GM18519 (cell line): ENCODE measurements around the gene NHS.

Experiments
- ATAC-seq: cut with Tn5 transposase; IDR thresholded peaks from one replicate; pipeline ENCODE4 v1.9.1; 2021; ENCODE audit warnings: mild to moderate bottlenecking, moderate library complexity; ENCODE audit not compliant: unreplicated experiment, low FRiP score

NHS gene

DNA sequence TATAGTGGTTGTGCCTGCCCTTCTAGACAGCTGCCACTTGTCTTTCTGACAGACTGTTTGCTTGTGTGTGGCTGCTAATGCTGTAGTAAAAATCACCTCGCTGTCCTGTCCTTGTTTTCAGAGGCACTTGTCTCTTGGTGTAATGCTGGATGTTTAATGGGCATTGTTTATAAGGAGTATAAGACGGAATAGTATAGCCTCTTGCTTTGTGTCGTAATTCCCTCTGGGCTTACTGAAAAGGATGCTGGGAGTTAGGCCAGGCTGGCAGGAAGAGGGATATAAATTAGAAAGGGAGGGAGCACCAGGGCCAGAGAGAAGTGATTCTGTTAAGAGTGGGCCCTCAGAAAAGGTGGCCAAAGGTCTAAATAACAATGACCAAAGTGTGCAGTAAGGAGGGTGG, 29.0 kb downstream of the NHS start:
- no peak for ATAC-seq

DNA sequence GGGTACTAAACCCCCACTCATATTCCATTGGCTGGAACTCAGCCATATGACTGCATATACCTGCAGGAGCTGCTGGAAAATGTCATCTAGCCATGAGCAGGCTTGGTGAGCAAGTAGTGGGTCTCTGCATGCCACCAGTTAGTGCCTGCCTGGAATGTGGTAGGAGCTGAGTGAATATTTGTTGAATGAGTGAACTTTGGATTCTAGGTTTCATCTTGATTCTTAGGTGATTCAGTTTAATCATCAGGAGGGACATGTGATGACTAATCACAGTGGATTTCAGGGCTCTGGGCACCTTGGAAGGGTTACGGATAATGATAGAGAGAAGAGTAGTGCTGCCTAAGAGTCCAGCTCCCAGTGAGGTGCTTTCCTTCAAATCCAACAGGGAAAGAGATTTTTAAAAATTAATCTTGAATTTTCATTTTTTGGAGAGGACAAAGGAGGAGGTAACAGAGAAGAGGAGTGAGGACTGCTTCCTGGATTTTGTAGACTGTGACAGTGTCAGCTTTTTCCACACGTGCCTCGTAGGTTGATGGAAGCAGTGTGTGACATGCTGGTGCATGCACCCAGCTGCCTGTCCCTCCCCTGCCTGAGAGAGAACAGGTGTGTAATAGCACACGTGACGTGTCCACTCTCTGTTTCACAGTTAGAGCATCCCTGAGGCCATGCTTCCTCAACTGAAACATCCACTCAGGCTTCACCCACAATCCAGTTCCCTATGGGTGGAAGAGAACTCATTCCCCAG, 30.4 kb downstream of the NHS start:
- no peak for ATAC-seq

DNA sequence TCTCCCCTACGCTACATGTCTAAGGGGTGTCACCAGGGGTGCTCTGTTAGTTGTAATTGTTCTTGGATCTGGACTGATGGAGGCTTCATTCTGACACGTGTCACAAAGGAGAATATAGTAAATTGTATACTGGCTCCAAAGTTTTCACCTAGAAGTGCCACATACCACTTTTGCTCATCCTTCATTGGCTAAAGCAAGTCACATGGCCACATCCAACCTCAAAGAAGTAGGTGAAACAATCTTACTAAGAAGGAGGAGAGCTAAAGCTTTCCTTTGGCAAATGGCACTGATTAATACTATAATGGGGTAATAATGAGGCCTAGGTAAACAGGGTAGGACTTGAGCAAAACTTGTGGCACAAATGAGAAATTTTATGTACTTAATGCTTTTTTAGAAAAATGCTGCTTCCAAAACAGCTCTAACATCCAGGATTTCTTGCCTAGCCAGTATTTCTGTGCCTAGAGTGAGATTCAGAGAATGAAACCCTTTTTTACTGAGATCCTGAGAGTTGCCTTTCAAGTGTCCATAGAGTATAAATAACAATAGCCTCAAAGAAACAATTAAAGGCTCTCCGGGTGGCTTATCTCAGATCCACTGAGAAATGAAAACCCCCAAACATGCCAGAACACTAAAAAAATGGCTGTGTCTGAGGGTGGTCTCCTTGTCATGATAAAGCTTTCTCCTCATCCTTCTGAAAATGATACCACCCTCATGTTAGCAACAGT, 34.7 kb downstream of the NHS start:
- ATAC-seq, result no peak

DNA sequence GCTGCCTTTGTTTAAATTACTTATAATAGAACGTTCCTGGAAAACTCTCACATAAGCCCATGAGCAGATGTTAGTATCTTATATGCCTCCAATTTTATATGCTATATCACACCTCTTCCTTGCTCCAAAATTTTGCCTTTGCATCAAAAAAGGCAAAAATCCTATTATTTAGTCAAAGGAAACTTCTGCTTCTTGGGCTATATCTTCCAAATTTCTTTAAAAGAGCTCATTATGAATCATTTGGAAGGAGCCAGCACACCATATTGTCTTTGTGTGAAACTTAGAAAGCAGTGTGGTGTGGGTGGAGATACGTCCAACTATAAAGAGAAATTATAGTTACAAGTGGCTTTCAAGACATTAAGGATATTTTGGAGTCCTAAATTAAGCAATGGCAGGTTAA, 35.7 kb downstream of the NHS start:
- no peak for ATAC-seq

DNA sequence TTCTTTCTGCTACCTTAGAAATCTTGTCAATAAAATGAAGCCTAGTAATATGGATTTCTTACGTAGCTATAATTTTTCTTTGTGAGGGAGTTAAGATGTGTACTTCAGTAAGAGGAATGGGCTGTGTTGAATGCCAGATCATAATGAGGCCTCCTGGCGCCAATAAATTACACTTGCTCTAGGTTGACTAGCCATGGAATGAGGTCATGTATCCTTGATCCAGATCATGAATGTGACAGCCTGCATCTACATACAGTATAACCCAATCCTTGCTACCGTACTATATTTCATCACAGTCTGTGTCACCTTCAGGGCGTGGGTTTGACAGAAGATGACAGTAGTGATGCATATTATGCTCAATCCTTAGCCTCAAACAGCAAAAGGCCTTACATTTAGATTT, 36.2 kb downstream of the NHS start:
- ATAC-seq, result no peak

DNA sequence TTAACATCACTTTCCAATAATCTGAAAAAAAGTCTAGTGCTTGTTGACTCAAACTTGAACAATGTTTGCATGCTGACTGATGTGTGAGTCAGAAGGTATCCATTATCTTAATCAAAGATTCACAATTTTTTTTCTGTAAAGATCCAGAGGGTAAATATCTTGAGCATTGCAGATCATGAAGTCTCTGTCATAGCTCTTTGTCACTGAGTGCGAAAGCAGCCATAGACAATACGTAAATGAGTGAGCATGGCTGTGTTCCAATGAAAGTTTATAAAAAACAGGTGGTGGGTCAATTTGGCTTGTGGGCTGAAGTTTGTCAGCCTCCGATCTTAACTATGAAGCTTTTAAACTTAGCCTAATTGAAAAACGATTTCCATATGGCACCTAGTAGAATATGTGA, 37.7 kb downstream of the NHS start:
- ATAC-seq, result no peak

DNA sequence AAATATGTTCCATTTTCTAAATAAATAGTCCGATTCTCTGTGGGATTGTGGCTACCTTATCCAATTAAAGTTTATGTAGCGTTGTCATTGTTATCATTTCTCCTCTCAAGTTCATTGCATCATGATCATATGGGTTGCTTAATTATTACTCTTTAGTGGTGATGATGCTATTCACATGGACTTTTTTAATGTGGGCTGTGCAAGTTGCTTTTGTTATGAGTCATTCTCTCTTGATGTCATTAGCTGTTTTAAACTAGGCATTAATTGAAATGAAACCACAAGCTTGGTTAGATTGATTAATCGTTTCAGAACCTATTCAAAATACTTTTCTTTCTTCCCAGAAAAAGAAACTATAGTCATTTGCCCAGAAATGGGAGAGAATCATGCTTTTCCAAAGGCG, 38.2 kb downstream of the NHS start:
- no peak for ATAC-seq

DNA sequence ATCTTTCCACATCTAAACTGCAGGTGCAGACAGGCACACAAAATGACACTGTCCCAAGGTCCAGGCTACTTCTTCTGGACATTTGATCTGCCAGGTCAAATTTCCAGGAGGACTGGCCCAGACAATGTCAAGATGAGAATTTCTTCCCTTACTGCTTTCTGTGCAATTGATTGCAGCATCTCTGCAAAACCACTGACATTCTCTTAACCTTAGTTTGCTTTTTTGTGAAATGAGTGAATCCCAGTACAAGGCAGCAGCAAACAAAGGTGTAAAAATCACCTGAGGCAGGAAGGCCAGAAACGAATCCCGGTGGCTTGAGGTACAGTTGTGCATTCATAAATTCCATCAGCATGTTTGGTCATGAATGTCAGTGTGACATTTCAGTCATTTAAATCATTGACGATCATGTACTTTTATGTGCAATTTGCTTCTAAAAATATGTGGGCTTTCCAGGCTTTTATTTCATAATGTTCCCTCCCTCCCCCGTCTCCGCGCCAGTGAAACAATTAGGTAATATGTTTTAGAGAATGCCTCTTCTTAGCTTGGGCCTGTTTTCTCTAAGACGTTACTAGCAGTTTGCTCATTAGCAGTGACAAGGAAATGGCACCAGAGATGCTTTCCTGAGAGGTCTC, 39.1 kb downstream of the NHS start:
- ATAC-seq, result no peak

DNA sequence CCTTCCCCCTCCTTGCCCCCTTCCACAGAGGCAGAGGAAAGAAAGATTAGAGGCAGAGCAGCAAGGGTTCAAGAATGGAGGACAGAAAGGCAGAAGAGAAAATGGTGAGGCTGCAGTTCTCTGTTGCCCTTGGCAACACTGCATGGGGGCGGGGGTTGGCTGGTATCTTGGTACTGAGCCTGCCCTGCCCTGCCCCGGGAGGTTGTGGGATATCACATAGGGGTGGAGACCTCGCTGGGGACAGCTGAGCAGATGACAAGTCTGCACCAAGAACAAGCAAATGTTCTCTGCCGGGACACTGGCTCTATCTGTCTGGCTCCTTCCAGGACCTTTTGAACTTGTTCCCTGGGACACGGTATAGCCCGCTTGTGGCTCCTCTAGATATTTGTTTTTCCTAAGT, 39.8 kb downstream of the NHS start:
- no peak for ATAC-seq

DNA sequence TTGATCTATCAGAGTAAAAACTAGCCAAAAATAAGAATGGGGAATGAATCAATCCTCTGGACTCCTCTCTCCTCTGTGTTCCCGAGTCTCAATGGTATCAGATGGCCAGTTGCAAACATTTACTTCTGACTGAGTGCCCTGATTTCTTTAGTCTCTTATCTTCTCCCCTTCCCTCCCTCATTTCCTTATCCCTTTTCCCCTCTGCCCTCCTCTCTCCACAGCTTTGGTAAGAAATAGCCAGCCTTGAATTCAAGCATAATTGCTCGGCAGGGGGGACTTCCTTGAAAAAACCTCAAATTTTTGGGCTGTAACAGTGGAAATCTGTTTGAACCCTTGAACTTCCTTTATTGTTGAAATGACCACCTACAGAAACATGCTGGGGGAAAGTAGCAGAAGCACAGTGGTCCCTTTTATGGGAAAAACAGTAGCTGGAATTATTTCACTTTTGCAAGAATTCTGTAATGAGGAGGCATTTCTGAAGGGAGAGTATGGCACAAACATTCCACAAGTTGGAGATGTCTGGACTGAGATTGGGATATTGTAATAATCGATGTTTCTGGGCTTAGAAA, 40.3 kb downstream of the NHS start:
- ATAC-seq, result no peak

DNA sequence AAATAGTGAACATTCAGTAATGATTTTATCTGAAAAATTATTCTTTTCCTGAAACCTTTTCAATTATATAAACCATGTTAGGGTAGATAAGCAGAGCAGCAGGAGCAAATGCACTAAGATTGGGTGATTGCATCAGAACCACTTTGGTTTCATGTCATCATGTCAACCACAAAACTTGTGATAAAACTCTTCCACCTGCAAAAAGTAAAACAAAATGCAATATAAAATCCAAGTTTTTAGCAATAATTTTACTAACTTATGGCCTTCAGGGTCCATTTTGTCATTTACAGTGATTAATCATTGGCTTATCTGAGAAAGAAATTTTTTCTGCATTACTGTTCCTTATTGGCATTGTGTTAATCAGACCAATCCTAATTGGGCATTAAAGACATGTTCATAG, 42.4 kb downstream of the NHS start:
- no peak for ATAC-seq

DNA sequence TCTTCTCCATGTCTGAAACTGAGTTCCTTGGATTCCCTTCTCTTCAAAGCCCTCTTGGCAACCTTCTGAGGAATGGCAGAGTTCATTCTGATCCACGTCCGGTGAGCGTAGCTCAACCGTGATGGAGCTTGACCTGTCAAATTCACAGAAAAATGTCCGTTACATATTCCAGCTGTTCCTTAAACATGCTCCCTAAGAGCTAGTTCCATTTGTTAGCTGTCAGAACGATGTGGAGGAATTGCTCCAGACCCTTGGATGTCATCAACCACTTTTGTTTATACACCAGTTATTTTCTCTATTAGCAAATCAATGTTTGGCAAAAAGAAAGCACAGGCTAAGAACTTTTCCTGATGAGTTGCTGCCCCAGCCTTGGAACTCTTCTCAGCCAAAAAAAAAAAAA, 50.1 kb downstream of the NHS start:
- ATAC-seq, result no peak

DNA sequence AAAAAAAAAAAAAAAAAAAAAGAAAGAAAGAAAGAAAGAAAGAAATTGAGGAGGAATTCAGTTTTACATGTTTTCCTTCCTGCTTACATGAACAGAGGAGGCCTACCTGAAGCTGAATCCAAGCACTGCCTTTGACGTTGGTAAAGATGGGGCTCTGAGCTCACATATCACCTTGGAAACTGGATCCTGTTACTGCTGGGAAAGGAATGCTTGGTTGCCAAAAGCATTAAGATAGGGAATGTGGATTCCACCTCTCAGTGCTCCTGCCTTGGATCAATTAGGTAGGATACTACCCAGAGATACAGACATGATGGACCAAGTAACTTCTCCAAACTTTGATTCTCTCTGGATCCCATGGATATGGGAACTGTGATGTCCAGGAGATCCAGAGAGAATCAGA, 50.6 kb downstream of the NHS start:
- no peak for ATAC-seq

DNA sequence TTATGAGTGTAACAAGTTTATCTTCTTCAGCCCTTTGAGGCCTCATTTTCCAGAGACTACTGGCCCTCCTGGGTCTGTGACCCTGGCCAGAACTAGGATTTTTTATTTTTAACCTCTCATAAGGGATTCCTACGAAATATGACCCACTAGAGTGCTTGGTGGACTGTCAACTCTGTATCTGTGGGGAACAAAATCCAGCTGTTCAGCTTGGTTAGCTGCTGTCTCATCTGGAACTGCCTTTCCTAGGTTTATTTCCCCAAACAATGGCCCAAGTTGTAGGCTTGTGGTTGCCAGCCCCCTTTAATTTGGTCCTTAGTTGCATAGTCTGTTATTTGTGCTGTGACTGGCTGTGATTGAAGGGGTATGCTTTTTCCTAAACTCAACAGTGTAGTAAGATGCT, 56.2 kb downstream of the NHS start:
- no peak for ATAC-seq

DNA sequence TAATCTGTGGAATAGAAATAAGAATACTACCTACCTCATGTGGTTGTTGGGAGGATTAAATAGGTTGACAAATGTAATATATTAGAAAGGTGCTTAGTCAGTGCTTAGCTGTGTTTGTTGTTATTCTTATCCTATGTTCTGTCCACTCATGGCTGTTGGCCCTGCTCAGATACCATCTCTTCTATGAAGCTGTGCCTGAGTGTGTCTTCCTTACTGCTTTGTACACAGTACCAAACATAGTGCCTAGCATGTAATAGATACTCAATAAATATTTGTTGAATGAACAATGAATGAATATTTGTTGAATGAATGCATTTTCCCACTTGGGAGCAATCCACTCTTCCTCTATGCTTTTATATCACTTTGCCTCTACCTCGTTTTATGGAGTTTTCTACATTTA, 57.2 kb downstream of the NHS start:
- ATAC-seq, result no peak

DNA sequence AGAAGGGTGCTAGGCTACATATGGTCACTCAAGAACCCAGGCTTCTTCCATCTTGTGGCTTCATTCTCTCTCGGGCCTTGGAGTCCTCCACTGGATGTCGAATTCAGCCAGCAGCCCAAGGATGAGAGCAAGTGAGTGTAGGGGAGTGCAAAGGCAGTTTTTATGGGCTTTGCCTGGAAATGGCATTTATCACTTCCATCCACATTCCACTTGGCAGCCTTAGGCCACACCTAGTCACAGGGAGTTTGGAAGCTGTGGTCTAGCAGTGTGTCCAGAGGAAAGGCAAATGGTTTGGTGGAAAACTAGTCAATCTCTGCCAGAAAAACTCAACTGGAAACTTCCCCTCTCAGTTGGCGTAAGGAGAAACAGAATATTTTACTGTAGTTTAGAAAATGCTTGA, 59.0 kb downstream of the NHS start:
- ATAC-seq, result no peak

DNA sequence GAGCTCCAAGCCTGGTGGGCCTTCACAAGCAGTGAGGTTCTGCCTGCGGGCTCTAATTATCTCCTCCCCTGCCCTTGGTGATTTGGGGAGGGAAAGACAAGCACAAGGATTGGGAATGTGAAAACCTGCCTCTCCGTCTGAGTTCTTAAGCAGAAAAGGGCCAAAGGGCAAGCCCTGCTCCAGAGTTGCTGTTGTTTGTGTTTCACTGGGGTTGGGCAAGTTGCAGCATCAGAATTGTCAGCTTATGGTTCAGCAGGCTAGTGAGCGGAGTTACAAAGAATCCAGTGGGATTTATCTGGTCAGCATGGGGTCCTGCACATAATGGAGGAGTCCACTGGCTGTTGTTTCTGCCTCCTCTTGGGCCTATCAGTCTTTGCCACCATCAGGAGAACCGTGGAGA, 60.5 kb downstream of the NHS start:
- no peak for ATAC-seq

DNA sequence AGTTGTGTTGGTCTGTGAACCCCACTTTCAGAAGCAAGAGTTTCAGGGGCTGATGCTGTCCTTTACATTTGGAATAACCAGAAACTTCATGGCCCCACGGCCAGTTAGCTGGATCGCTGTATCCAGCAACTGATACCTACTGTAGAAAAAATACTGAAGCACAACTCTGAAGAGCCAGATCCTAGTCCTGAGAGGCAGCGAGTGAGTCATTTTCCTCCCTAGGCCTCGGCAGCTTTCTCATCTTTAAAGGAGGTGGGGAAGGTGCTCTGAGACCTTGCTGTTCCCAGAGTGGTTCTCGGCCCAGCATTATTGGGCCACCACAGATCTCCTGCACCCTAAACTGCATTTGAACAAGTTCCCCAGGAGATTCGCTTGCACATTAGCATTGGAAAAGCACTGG, 63.2 kb downstream of the NHS start:
- no peak for ATAC-seq

DNA sequence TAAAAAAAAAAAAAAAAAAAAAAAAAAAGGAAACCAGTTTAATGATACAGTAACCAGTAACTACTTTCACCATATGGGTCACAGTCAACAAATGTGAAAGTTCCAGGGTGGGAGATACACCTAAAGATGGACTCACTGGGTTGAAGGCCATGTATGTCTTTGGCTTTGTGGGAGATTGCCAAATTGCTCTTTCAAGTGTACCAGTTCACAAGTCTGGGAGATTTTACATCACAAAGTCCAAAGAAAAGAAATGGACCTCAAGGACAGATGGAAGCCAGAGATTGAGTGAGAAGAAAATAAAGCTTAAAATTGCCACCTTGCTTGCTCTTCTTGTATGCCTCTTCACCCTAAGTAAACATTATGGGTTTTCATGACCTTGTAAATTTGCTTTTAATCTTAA, 65.3 kb downstream of the NHS start:
- no peak for ATAC-seq

DNA sequence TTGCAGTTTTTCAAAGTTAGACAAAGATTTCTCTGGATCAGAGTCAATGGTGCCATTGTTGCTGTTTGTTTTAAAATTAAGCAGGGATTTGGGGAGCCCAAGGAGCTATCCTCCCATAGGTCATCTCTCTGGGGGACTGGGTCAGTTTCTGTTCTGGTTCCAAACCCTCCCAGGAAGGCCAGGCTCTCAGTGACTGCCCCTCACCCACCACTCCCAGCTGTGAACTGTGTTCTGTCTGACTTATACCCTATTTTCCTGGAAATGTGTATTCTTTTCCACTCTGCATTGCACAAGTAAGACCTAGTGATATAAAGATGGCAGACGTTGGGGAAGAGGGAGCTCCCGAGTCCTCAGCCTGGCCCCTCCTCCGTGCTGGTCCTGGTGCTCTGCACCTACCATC, 65.8 kb downstream of the NHS start:
- no peak for ATAC-seq

DNA sequence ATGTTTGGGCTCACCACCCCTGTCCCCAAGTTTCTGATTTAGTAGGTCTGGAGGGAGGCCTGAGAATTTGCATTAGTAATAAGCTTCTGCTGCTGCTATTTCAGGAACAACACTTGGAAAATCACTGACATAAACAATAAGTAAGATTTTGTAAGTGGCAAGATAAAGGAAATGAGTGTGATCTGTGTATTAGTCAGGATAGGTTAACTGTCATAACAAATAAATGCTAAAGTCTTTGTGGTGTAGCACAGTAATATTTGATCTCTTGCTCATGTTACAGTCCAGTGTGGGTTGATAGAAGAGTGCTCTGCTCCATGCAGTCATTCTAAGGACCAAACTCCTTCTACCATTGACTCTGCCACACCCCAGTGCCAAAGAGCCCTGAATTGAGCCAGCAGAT, 67.0 kb downstream of the NHS start:
- ATAC-seq, result no peak

DNA sequence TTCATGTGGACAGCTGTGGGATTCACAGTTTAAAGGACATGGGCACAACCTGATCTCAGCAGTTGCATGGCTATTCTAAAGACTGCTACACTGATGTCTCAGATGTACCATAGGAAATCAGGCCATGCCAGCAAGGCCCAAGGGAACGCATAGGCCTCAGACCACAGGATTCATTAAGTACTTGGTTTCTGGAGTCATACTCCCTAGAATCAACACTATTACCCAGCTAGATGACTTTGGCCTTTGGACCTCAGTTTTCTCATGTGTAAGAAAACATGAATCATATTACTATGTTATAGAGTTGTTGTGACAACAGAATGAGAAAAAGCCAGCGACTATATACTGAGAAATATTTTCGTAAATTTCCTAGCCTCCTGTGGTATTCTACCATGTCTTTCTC, 67.9 kb downstream of the NHS start:
- ATAC-seq, result no peak
